HG02973 (cell line): ENCODE results near the gene CPLX1.
"Not testable (repeated sequence)": the region's sequence is repeated elsewhere in the genome, so short reads cannot be mapped to it uniquely, and the experiment has no call there.

Experiments used
- ATAC-seq: cut with Tn5 transposase; IDR thresholded peaks from one replicate; pipeline ENCODE4 v1.9.1; 2021; ENCODE audit warnings: moderate library complexity; ENCODE audit not compliant: unreplicated experiment

Gene CPLX1

DNA sequence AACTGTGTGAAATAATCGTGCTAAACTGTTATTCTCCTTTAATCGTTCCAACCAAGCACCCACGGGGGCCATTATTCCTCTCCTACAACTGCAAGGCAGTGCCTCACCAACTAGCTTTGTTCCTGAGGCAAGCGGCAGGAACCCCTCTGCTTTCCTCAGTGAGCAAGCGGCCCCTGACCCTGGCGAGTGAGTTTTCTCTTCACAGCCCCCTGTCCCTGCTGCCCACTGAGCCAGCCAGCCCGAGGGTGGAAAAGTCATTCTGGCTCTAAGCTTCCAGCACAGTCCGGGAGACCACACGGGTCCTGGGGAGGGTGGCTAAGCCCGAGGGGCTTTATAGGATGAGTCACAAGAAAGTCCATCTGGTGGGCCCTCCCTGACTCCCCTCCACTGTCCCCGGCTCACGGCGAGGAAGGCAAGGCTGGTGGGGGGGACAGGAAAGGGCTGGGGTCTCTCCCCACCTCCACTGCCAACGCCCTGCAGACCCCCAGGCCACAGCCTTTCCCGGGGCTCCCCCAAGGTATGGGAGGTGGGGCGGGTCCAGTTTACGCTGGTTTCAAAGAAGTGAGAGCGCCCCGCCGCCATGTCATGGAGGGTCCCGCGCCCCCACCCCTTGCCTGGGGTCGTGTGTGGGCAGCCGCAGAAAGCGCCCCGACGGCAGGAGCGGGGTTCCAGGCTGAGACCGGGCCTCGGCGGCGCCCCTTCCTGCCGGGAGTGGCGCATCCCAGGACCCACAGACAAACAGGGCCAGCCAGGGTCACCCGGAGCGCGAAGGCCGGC is 45.0 kb downstream of the CPLX1 start:
- ATAC-seq: peak; percentile 2

GRCh38 chr4:780255-780654 is 45.7 kb downstream of the CPLX1 start:
- ATAC-seq: not testable (repeated sequence)

DNA sequence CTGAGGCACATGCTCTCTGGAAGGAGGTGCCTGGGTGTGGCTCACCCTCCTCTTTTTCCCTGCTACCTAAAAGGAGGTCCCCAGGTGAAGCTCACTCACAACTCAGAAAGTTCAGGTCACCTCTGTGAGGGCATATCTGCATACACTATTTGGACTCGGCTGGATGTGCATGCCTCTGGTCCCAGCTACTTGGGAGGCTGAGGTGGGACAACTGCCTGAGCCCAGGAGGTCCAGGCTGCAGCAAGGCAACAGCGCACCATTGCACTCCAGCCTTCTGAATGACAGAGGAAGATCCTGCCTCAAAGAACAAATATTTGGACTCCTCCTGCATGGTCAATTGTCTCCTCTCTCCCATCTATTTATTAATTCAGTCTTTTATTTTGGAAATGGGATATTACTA is 46.4 kb downstream of the CPLX1 start:
- ATAC-seq: no peak

- ATAC-seq: no peak
Observed at GRCh38 chr4:777520-778262, 48.2 kb downstream of the CPLX1 start.

GRCh38 chr4:776743-777441 is 49.0 kb downstream of the CPLX1 start:
- ATAC-seq: no peak

GRCh38 chr4:775485-775884 is 50.4 kb downstream of the CPLX1 start:
- not testable (repeated sequence) for ATAC-seq

- not testable (repeated sequence) for ATAC-seq
Observed at GRCh38 chr4:774419-775092, 51.4 kb downstream of the CPLX1 start.

DNA sequence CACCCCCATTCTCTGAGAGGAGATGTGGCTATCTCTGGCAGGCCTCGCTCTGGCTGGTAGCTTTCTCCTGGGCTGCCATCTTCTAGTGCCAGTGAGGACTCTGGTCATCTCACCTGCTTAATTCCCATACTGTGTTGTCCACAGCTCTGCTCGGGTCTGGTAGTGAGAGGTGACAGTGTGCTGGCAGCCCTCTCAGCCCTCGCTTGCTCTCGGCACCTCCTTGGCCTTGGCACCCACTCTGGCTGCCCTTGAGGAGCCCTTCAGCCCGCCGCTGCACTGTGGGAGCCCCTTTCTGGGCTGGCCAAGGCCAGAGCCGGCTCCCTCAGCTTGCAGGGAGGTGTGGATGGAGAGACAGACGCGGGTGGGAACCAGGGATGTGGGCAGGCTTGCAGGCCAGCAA is 52.7 kb downstream of the CPLX1 start:
- no peak for ATAC-seq

DNA sequence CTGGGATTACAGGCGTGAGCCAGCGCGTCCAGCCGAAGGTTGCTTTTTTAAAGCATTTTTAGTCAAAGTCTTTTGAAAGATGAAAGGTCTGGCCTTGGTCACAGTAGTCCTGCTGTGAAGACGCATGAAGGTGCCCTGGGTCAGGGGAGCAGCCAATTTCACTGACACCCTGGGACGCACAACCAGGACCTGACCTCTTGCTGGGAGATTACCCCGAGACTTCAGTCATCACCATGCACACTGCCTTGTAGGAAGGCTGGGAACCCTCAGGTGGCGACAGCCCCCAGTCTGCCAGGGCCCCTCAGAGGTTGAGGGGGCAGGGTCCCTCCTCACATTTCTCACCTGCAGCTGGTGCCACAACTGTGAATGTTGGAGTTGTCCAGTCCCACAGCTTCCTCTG is 53.2 kb downstream of the CPLX1 start:
- ATAC-seq: no peak

- ATAC-seq: no peak
Observed at GRCh38 chr4:772118-772517, 53.8 kb downstream of the CPLX1 start.

DNA sequence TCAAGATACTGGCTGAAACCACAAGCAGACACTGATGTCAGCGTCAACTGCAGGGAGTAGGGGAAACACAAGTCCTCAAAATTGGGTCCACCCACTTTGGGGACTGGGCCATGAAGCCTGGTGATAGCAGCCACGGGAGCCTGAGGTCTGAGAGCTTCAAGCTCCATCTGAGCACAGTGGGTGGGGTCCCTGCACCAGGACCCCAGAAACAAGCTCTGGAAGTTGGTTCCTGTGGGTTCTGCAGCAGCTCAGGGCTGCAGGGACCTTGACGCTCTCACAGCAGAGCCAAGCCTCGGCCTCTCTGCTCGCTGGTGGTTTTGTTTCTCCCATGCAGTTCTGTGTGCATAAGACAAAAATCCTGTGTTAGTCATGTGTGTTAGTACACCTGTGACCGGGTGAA is 54.5 kb downstream of the CPLX1 start:
- no peak for ATAC-seq

DNA sequence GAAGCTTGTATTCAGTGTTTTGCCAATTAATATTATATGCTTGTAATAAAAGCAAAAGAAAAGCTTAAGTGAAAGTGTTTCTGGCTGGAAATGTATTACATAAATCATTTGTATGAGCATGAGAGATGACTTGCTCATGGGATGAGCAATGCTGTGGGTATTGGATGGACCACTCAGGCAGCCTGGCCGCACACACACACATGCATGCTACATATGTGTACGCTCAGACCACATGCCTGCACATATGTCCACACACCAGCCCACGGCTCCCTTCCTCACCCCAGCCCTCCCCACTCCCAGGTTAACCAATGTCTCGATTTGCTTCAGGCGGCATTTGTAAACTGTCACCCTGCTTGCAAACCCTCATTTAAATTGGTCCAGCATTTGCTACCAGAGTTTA is 55.9 kb downstream of the CPLX1 start:
- no peak for ATAC-seq

DNA sequence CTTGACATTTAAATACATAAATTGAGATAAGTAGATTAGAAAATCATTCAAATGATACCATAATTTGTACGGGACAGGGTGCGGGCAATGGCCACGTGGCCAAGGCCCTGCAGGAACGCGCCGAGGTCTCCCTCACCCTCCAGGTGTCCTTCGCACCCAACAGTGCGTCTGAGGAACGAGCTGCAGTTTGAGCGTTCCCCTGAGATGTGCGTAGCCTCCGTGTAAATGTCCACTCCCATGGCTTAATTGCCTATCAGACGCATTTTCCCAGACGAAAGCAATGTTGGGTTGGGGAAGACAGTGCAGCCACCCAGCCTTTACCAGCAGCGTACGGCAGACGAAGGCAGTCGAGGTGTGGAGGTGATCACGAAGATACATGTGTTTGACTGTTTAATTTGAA is 56.4 kb downstream of the CPLX1 start:
- ATAC-seq: no peak

- ATAC-seq: no peak
Observed at GRCh38 chr4:768995-769394, 56.9 kb downstream of the CPLX1 start.

DNA sequence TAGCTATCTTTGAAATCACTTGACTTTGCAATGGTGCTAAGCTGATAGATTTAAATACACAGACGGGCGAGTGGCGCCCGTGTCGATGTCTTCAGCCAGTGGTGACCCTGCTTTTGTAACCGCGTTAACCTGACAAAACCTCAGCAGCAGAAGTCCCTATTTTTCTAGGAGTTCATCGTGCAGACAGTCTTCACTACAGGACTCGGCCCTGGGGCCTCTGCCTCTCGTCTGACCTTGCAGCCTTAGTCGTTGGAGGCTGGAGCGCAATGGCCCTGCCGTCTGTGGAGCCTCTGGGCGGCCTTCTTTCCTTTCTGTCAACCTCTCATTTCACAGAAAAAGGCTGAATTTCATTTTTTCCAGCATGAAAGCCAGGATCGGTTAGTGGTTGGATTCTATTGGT is 57.9 kb downstream of the CPLX1 start:
- no peak for ATAC-seq

GRCh38 chr4:766559-767283 is 59.2 kb downstream of the CPLX1 start:
- no peak for ATAC-seq

DNA sequence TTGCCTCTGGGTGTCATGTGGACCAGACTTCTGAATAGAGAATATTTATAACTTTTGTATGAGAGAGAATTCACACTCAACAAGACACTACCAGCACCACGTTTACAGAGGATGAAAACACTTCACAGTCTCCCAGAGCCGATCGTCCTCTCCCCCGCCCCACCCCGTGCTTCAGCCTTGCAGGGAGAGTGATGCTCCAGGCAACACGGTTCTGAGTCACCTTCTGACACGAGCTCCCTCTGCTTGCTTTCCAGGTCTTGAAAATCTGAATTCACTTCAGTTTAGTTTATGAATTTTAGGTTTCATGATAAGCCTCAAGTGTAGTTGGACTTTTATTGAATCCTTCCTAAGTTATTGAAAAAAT is 59.8 kb downstream of the CPLX1 start:
- ATAC-seq: no peak

DNA sequence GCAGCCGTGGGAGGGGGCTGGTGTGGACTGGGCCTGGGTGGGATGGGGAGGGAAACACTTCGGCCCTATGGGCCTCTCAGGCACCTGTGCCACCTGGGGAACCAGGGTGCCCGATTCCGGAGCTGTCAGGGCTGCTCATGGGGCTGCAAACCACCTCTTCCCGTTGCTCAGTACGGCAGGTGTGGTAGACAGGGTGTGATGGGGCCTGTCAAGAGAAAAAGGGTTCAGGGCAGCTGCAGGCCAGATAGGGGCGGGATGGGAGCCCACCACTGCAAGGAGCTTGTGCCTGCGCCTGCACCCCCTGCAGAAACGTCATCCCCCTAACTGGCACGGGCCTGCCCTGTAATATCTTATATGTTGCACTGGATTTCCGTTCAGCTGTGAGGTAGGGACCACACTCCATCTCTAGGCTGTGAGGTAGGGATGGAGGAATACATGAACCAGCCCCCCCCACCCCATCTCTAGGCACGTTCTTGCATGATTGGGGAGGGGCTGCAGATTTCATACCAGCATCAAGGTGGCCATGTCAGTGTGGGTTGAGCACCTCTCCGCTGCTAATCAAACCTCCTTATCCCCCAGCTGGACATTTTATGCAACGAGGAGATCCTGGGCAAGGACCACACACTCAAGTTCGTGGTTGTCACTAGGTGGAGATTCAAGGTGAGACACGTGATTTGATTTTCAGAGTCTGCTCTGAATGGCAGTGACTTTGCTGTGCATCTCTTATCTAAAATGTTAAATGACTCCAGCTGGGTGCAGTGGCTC is 61.3 kb downstream of the CPLX1 start:
- ATAC-seq: no peak

DNA sequence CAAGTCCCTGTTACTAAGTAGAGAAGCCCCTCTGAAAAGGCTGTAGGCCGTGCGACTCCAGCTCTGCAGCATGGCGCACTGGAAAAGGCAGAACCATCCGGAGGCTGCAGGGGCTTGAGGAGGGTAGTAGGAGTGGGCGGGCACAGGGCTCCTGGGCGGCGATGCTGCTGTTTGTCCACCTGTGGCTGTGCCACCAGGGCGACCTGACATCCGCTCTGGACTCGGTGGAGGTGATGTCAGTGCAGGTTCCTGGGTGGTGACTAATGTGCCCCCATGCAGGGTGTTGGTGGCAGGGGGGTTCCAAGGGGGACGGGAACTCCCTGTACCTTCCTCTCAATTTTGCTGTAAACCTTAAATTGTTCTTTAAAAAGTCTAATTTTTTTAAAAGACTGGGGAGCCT is 62.0 kb downstream of the CPLX1 start:
- ATAC-seq: no peak

DNA sequence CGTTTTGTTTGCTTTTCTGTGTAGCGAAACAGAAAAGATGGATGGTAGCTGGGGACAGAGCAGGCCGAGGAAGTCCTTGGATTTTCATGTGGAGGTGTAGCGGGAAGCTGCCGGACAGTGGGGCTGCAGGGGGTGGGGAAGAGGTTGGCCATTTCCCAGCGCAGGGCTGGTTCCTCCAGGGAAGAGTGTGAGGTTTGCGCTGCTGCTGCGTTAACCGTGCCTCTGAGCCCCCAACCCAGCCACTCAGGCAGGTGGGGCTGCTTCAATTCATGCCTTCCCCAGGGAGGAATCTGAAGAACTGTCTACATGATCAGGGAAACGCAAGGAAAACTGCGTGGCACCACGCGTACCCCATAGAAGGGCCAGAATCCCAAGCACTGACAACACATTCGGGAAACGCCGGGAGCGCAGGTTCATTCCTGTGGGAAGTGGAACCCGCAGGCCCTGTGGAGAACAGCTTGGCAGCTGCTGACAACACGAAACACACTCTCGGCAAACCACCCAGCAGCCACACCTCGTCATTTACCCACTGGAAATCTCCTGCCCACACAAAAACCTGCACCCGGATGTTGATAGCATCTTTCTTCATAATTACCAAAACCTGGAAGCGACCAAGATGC is 62.6 kb downstream of the CPLX1 start:
- ATAC-seq: no peak
